Measurements from ENCODE around the gene CACNA2D4. TPM values are rescaled to one million over a fixed set of nuclear protein-coding genes. Genes with fewer than 3 reads are reported as not detected.

Gene CACNA2D4
- total and polyA plus RNA-seq, 2 of the 13 experiments (the other 11 are each of a cell fraction or from before 2014, with no cell fraction given), result 14.2 to 136 TPM

- TF ChIP-seq, protein P1, sequence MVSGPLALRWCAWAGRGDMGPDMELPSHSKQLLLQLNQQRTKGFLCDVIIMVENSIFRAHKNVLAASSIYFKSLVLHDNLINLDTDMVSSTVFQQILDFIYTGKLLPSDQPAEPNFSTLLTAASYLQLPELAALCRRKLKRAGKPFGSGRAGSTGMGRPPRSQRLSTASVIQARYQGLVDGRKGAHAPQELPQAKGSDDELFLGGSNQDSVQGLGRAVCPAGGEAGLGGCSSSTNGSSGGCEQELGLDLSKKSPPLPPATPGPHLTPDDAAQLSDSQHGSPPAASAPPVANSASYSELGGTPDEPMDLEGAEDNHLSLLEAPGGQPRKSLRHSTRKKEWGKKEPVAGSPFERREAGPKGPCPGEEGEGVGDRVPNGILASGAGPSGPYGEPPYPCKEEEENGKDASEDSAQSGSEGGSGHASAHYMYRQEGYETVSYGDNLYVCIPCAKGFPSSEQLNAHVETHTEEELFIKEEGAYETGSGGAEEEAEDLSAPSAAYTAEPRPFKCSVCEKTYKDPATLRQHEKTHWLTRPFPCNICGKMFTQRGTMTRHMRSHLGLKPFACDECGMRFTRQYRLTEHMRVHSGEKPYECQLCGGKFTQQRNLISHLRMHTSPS (CRISPR knock-in tag; IDR thresholded peaks at IDR 0.05; ENCODE audit: low read depth), result no peak
- TF ChIP-seq CBX1 (IDR thresholded peaks at IDR 0.05; ENCODE audit: low read depth), result no peak
- no peak for TF ChIP-seq ZMYM3 (CRISPR knock-in tag; IDR thresholded peaks at IDR 0.05)
- 0 out of 2 replicates have a peak, but pooled peaks have one; percentile 17 for TF ChIP-seq ZNF652 (CRISPR knock-in tag; IDR thresholded peaks at IDR 0.05; ENCODE audit: borderline replicate concordance, low read depth)
- TF ChIP-seq SALL2 (CRISPR knock-in tag; IDR thresholded peaks at IDR 0.05), result no peak
- TF ChIP-seq RFXAP (CRISPR knock-in tag; IDR thresholded peaks at IDR 0.05; ENCODE audit: borderline replicate concordance), result no peak
- TF ChIP-seq EHMT2 (IDR thresholded peaks at IDR 0.05; ENCODE audit: borderline replicate concordance, low read depth, low read length), result no peak
- TF ChIP-seq MTF2 (CRISPR knock-in tag; IDR thresholded peaks at IDR 0.05; ENCODE audit: borderline replicate concordance), result no peak
- TF ChIP-seq ASH2L (IDR thresholded peaks at IDR 0.05; ENCODE audit: insufficient read length, low read depth, low read length), result no peak
- TF ChIP-seq ZNF501 (CRISPR knock-in tag; IDR thresholded peaks at IDR 0.05), result no peak
Observed at GRCh38 chr12:1779783-1780182, 138.7 kb downstream of the CACNA2D4 start (continued).

GRCh38 chr12:1778911-1779310 is 139.5 kb downstream of the CACNA2D4 start:
- POLR2A ChIA-PET, result no interaction called here
- ATAC-seq, result no peak
- TSS peak; percentile 24 for BruUV-seq (replicated peaks)

More at GRCh38 chr12:1778911-1779310, 139.5 kb downstream of the CACNA2D4 start:
- peaks cover 27% of the 10 kb centered on the region for H3K4me1 ChIP-seq (ENCODE audit: insufficient read depth, low read length)
- CTCF ChIA-PET (ENCODE audit: low intra/inter-chr PET ratio, low total read pairs), result no interaction called here
- DNase-seq (ENCODE audit: low spot score), result no peak
- TF ChIP-seq TRIM24 (CRISPR knock-in tag; IDR thresholded peaks at IDR 0.05) (no peak), KDM1A (CRISPR knock-in tag; IDR thresholded peaks at IDR 0.05) (no peak), ZNF761 (CRISPR knock-in tag; conservative IDR thresholded peaks at IDR 0.05) (no peak)
- H4K20me1 ChIP-seq (ENCODE audit: insufficient read depth, low read length), result 0 out of 2 replicates have a peak, but pooled peaks cover 3% of the 10 kb centered on the region
- no peak overlapping the region for H2AFZ ChIP-seq (ENCODE audit: low read length)
- intact Hi-C loops (cut with micrococcal nuclease; ENCODE audit: unreplicated experiment) (no loop called here), in situ Hi-C loops (cut with HindIII; ENCODE audit: extremely low pct_ligation_motif_present, low pct_unique_long_range_greater_than_20kb) (no loop called here)
- H3K4me3 ChIP-seq (replicated peaks in 1 of 3; ENCODE audit: insufficient read depth in 1 of 3, low read depth in 2 of 3, low read length in 3 of 3), result no peak overlapping the region
- H3K36me3 ChIP-seq (replicated peaks in 1 of 2; ENCODE audit: control insufficient read depth in 1 of 2, insufficient read depth in 2 of 2, low read length in 2 of 2), result peaks cover 15 to 79% of the 10 kb centered on the region in 2 experiments
- H3K27me3 ChIP-seq (ENCODE audit: control insufficient read depth in 1 of 2, insufficient read depth in 2 of 2, low read length in 2 of 2), result no peaks in the 10 kb centered on the region
- no peak for FAIRE-seq
- no peak overlapping the region for H3K4me2 ChIP-seq (ENCODE audit: low read depth, low read length)
- H3K9me3 ChIP-seq (ENCODE audit: low read length), result no peaks in the 10 kb centered on the region
- H3K9ac ChIP-seq (ENCODE audit: insufficient read depth, low read depth, low read length), result no peak overlapping the region
- peaks cover 29% of the 10 kb centered on the region for H3K79me2 ChIP-seq (ENCODE audit: insufficient read depth, low read length)
- 98% methylated on average over 4 of the region's 4 CpGs for WGBS (ENCODE audit: low lambda C conversion rate)
- no peak overlapping the region for H3K27ac ChIP-seq (ENCODE audit: extremely low read length, insufficient read depth, low read length)
